AG08396 (cell line): ENCODE data around the gene MBNL1.

Experiments
- DNase-seq: peaks from one replicate; pipeline ENCODE4 v3.0.0; 2012; ENCODE audit warnings: low spot score, mixed read lengths

The MBNL1 gene

GRCh38 chr3:152488449-152488848, 219.7 kb downstream of the MBNL1 start:
- DNase-seq, result no peak

GRCh38 chr3:152491922-152492321, 223.2 kb downstream of the MBNL1 start:
- DNase-seq, result no peak

GRCh38 chr3:152496286-152496685, 227.6 kb downstream of the MBNL1 start:
- no peak for DNase-seq

- no peak for DNase-seq
Observed at GRCh38 chr3:152496716-152497115, 228.0 kb downstream of the MBNL1 start.

GRCh38 chr3:152497457-152497856, 228.7 kb downstream of the MBNL1 start:
- DNase-seq, result no peak

- DNase-seq, result no peak
Observed at GRCh38 chr3:152497890-152498289, 229.2 kb downstream of the MBNL1 start.

GRCh38 chr3:152499791-152500385, 231.2 kb downstream of the MBNL1 start:
- DNase-seq, result no peak

GRCh38 chr3:152505926-152506325, 237.2 kb downstream of the MBNL1 start:
- no peak for DNase-seq

GRCh38 chr3:152508705-152509104, 240.0 kb downstream of the MBNL1 start:
- DNase-seq, result no peak

- DNase-seq, result no peak
Observed at GRCh38 chr3:152511904-152512303, 243.2 kb downstream of the MBNL1 start.

GRCh38 chr3:152513301-152513960, 244.7 kb downstream of the MBNL1 start:
- no peak for DNase-seq
